ENCODE data around the gene PYM1.

Gene PYM1

DNA sequence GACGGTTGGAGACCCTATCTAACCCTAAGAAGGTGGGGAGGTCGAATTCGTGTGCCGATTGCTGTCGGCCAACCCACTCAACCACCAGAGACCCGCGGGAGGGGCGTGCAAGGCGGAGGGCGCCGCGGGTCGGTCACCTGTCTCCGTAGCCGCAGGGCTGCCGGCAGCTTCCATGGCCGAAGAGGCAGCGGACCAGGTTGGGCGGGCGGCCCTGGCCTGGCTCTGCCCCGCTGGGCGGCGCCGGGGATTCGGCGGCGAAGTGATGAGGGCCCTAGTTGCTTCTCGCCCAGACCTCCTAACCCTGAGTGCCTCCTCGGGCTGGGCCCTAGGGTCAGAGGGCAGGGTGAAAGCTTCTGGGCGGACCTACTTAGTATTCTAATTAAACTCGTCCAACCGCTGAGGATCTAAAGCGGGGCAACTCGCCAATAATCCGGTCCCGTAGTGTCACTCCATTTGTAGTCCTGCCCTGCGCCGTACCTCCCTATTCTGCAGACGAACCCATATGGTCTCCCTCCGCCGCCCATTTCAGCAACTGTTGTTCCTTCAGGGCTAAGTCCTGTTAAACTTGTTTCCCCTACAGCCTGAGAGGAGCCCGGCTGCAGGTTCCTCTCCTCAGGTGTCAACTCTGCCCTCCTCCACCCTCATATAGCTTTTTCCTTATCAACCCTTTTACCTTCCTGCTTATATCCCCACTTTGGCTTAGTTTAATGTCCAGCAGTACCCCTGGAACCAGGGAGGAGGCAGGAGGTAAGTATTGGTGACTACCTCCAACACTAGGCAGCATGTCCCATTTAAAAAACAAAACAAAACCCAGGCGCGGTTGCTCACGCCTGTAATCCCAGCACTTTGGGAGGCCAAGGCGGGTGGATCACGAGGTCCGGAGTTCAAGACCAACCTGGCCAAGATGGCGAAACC is at the start of gene PYM1:
Gene PYM1, minus strand, starts transcription at position 307 of the 915 bp plus-strand sequence. Its CDS starts 133 bp downstream, at position 174.
- peak; percentile 58 for DNase-seq

DNA sequence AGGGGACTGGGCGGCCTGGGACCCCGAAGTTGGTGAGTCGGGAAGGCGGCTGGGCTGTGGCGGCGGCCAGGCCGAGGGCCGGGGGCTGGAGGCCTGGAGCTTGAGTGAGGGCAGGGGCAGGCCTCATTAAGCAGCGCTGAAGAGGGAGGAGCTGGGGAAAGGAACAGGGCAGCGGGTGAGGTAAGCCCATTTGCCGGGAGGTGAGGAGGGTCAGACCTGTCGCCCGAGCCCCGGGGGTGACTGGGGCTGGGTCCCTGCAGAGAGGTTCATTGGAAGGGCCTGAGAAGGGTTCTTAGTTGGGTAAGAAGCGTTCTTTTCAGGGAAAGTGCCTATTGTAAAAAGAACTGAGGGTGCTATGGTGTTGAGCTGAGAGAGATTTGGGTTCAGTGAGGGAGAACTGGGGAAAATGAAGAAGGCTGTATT is 46.6 kb upstream of the PYM1 start:
- no peak for DNase-seq

DNA sequence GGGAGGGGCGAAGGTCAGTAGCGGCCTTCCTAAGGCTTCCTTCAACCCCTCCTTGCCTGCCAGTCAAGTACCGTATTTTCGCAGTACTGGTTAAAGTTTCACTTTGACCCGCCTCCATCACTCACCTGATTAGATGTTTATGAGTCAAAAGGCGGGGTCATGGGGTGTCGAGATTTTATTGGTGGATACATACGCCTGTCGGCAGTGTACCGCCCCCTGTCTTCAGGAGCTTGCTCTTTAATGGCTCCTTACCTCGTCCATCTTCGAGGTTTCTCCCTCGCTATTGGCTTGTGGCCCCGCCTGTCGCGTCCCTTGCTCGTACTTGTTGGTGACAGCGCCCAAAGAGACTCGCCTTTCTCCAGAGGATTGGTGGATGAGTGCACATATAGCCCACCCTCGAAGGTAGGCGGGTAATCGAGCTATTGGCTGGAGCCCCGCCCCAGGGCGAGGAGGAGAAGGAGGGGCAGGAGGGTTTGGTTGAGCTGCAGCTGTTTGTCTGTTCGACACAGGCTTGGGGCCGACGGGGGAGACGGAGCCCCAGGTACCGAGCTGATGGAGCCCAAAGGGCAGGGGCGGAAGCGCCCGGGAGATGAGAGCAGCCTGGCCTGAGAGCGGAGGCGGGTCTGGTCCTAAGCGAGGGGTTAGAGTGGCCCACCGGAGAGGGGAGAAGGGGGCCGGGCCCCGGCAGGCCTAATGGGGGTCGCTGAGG is 46.1 kb upstream of the PYM1 start, which contains the start of gene RAB5B:
Gene RAB5B, plus strand, starts transcription at position 480 of the 709 bp plus-strand sequence. CDS start 12,883 bp downstream, outside the sequence.
- peak; percentile 100 for DNase-seq

DNA sequence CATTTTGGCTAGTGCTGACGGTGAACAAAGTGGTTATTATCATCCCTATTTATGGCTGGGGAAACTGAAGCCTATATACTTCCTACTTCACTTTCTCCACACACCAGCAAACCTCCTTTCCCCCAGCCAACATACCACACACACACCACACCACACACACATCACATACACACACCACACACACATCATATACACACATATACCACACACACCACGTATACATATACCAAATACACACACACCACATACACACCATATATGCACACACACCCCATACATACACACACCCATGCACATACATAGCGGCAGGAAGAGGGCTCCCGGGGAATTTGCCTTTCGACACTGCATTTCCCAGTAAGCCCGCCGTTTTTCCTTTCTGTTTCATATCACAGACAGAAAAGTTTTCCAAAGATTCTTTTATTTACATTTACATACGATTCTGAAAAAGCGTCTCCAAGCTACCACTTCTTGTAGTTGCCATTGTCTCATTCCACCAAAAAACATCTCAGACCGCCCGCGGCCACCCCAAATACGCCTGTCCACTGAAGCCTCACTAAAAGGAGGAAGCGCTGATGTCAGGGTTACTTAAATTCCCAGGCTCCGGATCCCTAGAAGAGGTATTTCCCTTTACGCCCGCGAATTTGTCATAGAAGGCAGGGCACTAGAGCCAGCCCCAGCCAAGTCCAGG is 45.4 kb upstream of the PYM1 start:
- no peak for DNase-seq

DNA sequence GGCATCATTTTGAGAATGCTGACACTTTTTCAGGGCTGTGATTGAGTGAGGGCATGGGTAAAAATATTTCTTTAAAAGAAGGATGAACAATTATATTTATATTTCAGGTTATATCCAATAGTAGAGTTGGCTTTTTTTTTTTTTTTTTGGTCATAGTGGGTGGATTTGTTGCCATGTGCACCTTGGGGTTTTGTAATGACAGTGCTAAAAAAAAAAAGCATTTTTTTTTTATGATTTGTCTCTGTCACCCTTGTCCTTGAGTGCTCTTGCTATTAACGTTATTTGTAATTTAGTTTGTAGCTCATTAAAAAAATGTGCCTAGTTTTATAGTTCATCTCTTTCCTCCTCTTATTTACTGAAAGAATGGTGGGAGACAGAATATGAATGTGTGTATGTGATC is 44.8 kb upstream of the PYM1 start:
- DNase-seq: no peak

DNA sequence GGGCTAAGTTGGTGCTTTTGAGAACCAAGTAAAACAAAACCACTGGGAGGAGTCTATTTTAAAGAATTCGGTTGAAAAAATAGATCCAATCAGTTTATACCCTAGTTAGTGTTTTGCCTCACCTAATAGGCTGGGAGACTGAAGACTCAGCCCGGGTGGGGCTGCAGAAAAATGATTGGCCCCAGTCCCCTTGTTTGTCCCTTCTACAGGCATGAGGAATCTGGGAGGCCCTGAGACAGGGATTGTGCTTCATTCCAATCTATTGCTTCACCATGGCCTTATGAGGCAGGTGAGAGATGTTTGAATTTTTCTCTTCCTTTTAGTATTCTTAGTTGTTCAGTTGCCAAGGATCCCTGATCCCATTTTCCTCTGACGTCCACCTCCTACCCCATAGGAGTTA is 44.3 kb upstream of the PYM1 start:
- no peak for DNase-seq

DNA sequence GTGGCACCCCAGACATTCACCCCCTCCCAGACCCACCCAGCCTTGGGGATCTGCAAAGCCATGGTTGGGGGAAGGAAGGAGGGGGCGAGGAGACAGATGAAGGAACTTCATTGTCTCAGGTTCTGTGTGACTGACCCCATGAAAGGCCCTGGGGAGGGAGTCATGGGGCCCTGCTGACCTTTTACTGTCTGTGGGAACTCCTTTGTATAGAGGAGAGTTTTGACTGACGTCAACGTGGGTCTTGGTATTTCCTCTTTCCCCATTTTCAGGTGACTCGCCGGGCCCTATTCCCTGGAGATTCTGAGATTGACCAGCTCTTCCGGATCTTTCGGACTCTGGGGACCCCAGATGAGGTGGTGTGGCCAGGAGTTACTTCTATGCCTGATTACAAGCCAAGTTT is 43.1 kb upstream of the PYM1 start:
- no peak for DNase-seq

DNA sequence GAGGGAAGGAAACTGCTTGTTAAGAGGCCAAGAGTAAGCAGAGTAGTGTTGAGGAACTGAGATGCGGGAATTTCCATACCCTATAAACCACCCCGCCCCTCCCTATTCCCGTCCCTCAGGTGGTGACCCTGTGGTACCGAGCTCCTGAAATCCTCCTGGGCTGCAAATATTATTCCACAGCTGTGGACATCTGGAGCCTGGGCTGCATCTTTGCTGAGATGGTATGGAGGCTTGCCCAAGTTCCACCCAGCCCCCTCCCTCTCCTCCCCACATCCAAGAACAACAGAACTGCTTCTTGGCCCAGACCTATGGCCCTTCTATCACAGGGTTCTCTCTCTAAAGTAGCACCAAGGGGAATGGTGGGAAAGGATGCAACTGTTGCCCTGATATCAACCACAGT is 41.7 kb upstream of the PYM1 start:
- DNase-seq: no peak

DNA sequence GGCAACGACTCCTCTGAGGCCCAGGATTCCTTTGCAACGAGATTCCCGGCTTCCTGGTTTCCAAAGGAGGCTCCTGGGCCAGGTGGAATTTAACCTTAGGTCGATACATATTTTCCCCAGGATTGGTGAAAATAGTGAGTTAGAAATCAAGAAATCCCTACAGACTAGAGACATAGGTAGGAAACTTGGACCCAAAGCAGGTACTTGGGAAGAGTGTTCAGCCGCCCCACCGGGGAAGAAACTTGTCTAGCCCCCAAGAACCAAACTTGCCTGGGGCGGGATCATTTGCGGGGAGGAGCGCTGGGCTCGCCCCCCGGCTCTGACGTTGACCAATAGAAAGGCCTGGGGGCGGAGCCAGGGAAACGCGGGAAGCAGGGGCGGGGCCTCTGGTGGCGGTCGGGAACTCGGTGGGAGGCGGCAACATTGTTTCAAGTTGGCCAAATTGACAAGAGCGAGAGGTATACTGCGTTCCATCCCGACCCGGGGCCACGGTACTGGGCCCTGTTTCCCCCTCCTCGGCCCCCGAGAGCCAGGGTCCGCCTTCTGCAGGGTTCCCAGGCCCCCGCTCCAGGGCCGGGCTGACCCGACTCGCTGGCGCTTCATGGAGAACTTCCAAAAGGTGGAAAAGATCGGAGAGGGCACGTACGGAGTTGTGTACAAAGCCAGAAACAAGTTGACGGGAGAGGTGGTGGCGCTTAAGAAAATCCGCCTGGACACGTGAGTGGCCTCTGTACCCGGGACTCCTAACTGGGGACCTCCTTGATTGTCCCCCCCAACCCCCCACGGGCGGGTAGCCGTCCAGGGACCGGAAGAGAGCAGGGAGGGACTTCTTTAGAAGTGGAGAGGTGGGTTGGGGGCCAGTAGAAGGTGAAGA is 39.0 kb upstream of the PYM1 start, which contains the start of gene CDK2:
Gene CDK2, plus strand, starts transcription at position 423 of the 874 bp plus-strand sequence. Its CDS starts 179 bp downstream, at position 602.
- peak; percentile 82 for DNase-seq

DNA sequence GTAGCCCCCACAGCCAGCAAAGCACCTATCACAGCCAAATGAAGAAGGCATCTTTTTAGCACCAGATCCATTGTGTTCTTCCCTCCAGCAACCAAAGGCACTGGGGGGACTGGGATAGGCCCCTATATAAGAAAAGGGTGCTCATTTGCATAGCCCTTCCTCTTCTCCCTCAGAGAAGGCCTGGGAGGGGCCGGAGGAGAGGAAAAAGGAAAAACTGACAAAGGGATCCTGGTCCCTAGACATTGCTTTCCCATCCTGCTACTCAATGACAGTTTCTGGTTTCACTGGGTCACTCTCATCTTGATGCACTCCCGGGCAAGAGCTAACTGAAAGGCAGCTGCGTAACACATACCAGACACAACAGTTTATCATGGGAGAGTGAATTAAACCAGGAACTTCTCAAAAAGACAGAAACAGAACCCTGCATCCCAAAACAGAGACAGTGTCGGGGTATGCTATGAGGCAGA is 38.3 kb upstream of the PYM1 start, which contains the start of gene PMEL:
Gene PMEL, minus strand, starts transcription at position 102 of the 467 bp plus-strand sequence. Its CDS starts 31 bp downstream, at position 71.
- no peak for DNase-seq

DNA sequence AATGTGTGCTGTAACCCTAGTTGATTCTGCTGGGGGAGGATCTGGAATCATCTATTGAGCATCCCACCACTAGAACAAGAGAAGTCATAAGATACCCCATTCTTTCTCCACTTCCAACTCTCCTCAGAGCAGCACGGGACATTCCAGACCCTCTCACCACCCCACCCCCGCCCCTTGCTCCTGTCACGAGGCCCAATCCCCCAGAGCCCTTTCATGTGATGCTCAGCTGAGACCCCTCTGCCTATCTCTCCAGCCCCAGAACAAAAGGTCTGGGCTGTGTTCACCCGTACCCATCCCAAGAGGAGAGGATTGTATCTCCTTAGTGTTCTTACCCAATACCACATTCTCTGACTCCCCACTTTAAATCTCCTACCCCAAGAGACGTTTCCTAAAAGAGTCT is 37.5 kb upstream of the PYM1 start:
- DNase-seq: no peak

DNA sequence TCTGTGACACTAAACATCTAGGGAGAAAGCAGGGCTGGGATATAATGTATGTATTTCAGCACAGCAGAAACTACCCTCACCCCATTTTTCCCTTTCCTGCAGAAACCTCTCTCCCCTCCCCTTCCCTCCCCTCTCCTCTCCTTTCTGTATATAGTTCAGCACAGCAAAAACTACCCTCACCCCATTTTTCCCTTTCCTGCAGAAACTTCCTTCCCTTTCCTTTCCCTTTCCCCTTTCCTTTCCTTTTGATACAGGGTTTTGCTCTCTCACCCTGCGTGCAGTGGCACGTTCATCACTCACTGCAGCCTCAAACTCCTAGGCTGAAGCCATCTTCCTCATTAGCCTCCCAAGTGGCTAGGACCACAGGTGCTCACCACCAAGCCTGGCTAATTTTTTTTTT is 36.1 kb upstream of the PYM1 start:
- no peak for DNase-seq

DNA sequence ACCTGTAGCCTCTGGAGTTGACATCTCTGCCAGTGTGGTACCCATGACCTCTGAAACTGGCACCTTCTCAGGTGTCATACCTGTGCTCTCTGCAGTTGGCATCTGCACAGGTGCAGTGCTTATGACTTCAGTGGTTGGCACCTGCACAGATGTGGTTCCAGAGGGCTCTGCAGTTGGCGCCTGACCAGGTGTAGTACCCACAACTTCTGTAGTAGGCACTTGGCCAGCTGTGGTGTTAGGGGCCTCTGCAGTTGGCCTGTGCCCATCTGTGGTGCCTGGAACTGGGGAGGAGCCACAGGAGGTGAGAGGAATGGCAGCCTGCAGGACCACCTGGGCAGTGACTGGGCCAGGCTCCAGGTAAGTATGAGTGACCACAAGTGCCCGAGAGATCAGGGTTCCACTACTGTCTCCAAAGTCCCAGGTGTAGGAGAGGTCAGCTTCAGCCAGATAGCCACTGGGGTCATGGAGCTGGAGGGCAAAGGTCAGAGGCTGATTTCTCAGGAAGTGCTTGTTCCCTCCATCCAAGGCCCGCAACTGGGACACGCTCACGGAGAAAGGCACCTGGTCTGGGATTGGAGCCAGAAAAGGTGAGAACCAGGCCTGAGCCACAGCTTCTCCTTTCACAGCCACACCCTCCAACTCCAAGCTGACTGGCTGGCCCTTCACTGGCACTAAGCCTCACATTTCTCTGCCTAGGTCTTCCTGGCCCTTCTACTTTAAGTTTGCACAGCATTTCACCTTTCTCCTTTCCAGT is 29.6 kb upstream of the PYM1 start:
- DNase-seq: no peak

DNA sequence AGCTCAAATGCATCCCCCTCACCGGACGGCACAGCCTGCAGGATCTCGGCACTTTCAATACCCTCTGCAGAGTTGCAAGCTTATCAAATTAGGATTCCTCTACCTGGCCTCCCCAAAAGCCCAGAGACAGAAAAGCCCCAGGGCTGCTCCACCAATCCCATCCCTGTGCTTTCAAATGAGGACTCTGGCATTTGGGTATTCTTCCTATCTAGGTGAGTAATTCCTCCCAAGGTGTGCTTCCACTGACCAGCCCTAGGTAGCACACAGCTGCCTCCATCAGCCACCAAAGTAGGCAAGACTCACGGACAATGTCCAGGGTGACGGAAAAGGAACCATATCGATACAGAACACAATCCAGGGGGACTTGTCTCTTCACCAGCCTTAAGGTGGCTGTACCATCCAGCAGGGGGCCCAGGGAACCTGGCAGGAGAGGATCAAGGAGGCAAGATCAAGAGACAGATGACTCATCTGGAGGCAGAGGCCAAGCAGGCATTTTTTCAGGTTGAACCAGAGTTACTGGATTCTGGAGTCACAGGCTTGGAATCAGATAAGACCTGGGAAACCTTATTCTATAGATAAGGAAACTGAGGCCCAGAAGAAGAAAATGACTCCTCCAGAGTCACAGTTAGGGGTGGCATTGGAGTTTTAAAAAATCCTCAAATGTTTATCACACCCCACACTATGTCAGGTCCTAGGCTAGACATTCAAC is 28.3 kb upstream of the PYM1 start:
- no peak for DNase-seq

DNA sequence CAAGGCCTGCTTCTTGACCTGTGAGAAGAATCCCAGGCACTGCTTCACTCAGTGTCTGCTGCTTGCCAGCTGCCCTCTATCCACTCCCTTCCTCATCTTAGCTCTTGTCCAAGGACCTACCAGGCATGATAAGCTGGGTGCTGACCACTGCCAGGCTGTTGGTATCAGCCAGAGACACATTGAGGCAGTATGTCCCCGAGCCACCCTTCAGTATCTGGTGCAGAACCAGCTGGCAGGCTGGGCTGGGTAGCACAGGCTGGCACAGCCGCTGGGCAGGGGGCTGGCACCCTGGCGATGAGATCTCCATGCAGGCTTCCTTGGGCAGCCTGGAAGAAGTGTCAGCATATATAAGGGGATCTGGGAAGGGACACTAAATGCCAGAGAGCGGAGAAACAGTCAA is 27.6 kb upstream of the PYM1 start:
- DNase-seq: no peak

DNA sequence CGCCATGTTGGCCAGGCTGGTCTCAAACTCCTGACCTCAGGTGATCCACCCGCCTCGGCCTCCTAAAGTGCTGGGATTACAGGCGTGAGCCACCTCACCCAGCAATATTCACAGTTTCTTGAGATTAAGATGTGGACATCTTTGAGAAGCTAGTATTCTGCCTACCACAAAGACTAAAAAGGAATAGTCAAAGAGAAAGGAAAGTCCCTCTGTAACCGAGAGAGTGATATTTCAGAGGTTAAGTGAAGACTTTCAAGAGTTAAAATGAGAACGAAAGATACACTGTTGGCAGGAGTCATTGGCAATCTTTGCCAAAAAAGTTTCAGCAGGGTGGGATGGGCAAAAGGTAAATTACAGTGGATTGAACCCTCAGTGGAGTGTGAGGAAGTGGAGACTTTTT is 18.9 kb upstream of the PYM1 start:
- no peak for DNase-seq

DNA sequence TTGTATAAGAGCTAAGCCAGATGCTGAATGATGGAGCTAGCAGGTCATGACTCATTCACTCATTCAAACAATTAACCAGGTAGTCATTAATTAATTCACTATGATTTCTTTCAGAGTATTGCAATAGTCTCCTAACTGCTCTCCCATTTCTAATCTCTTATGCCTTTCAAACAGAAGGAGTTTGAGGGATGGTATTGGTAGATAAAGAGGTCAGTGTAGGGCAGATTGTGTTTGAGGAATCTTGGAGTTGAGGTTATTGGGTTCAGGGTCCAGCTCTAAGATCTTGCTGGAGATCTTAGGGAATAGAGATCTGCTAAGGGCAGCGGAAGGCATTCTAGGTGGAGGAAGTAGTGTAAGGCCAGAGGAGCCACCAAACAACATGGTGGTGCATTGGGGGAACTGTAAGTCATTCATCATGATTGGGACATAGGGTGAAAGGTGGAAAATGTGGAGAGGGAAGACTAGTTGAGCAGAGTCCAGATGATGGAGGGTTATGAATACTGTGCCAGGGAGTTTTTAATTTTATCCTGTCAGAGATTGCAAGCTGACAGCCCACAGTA is 15.0 kb upstream of the PYM1 start:
- no peak for DNase-seq

DNA sequence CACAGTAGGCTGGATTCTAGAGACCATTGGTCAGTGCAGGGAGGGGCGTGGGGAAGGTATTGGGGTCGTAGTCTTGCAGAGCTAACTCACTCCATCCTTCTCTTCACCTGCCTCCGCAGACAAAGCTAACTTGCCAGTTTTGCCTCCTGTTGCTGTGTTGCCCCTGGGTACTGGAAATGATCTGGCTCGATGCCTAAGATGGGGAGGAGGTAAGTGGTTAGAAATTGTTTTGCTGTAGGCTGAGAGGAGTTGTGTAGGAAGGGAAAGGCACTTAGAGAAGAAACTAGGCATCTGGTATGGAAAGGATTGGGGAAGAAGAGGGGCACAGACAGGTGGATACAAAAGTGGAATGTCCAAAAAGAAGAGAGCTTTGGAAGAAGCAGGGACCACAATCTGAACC is 14.4 kb upstream of the PYM1 start:
- no peak for DNase-seq

DNA sequence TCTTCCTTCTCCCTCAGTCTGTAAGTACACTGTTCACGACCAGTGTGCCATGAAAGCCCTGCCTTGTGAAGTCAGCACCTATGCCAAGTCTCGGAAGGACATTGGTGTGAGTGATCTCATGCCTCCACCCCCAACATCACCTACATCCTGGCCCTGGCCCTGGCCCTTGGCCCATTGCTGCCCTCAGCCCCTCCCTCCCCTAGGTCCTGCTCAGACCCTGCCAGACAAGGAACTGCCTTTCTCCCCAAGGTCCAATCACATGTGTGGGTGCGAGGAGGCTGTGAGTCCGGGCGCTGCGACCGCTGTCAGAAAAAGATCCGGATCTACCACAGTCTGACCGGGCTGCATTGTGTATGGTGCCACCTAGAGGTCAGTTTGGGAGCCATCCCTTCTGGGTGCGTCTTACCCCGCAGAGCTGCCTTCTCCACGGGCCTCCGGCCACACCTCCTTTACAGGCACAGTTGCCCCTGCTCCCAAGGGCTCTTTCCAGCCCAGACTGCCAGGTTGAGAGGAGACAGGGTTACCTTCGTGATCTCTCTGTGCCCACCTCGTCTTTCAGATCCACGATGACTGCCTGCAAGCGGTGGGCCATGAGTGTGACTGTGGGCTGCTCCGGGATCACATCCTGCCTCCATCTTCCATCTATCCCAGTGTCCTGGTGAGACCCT is 12.5 kb upstream of the PYM1 start:
- peak; percentile 88 for DNase-seq
